ENCODE measurements around the gene KIF21B. TPM values are rescaled to one million over a fixed set of nuclear protein-coding genes. Genes with fewer than 3 reads are reported as not detected.
"Not testable (repeated sequence)": the region's sequence is repeated elsewhere in the genome, so short reads cannot be mapped to it uniquely, and the experiment has no call there.

KIF21B gene
- total RNA-seq, 1 donor from 2014 or later, result 2.6 TPM

- no peak for TF ChIP-seq CTCF (IDR thresholded peaks at IDR 0.05)
- no peak for DNase-seq (ENCODE audit: low spot score)
- H3K36me3 Mint-ChIP-seq (ENCODE audit: low read depth), result no peaks in the 10 kb centered on the region
- H3K27ac Mint-ChIP-seq (ENCODE audit: unreplicated experiment), result no peak overlapping the region
- H3K4me3 Mint-ChIP-seq (ENCODE audit: unreplicated experiment), result no peak overlapping the region
- H3K4me1 Mint-ChIP-seq (ENCODE audit: low read depth), result peaks cover under 1% of the 10 kb centered on the region
- H3K9me3 Mint-ChIP-seq (ENCODE audit: low read depth), result peaks cover 6% of the 10 kb centered on the region
- H3K27me3 Mint-ChIP-seq (ENCODE audit: low read depth), result peaks cover 2% of the 10 kb centered on the region
Observed at GRCh38 chr1:200934676-200935245, 88.8 kb downstream of the KIF21B start.

GRCh38 chr1:200931776-200932175, 91.7 kb downstream of the KIF21B start:
- H3K36me3 Mint-ChIP-seq (ENCODE audit: low read depth), result no peaks in the 10 kb centered on the region
- H3K4me1 Mint-ChIP-seq (ENCODE audit: low read depth), result peaks cover 3% of the 10 kb centered on the region
- TF ChIP-seq CTCF (IDR thresholded peaks at IDR 0.05), result no peak
- no peak for DNase-seq (ENCODE audit: low spot score)
- no peak overlapping the region for H3K27ac Mint-ChIP-seq (ENCODE audit: unreplicated experiment)
- peaks cover 2% of the 10 kb centered on the region for H3K27me3 Mint-ChIP-seq (ENCODE audit: low read depth)
- no peak overlapping the region for H3K4me3 Mint-ChIP-seq (ENCODE audit: unreplicated experiment)
- H3K9me3 Mint-ChIP-seq (ENCODE audit: low read depth), result peaks cover 6% of the 10 kb centered on the region

GRCh38 chr1:200930285-200930684, 93.2 kb downstream of the KIF21B start:
- not testable (repeated sequence) for H3K4me3 Mint-ChIP-seq (ENCODE audit: unreplicated experiment); DNase-seq (ENCODE audit: low spot score); H3K27ac Mint-ChIP-seq (ENCODE audit: unreplicated experiment); H3K9me3 Mint-ChIP-seq (ENCODE audit: low read depth); H3K27me3 Mint-ChIP-seq (ENCODE audit: low read depth); H3K36me3 Mint-ChIP-seq (ENCODE audit: low read depth); H3K4me1 Mint-ChIP-seq (ENCODE audit: low read depth)

- DNase-seq (ENCODE audit: low spot score), result no peak
- H3K27ac Mint-ChIP-seq (ENCODE audit: unreplicated experiment), result no peak overlapping the region
Observed at GRCh38 chr1:200929530-200930278, 93.8 kb downstream of the KIF21B start.

GRCh38 chr1:200925831-200926230, 97.7 kb downstream of the KIF21B start:
- Mint-ChIP-seq H3K36me3 (ENCODE audit: low read depth) (no peaks in the 10 kb centered on the region), H3K4me3 (ENCODE audit: unreplicated experiment) (no peak overlapping the region), H3K9me3 (ENCODE audit: low read depth) (no peaks in the 10 kb centered on the region), H3K4me1 (ENCODE audit: low read depth) (peaks cover 33% of the 10 kb centered on the region), H3K27me3 (ENCODE audit: low read depth) (no peaks in the 10 kb centered on the region), H3K27ac (ENCODE audit: unreplicated experiment) (no peak overlapping the region)
- no peak for TF ChIP-seq CTCF (IDR thresholded peaks at IDR 0.05)
- no peak for DNase-seq (ENCODE audit: low spot score)

More at GRCh38 chr1:200929530-200930278, 93.8 kb downstream of the KIF21B start:
- peaks cover 2% of the 10 kb centered on the region for H3K27me3 Mint-ChIP-seq (ENCODE audit: low read depth)
- peaks cover 10% of the 10 kb centered on the region for H3K4me1 Mint-ChIP-seq (ENCODE audit: low read depth)
- no peaks in the 10 kb centered on the region for H3K36me3 Mint-ChIP-seq (ENCODE audit: low read depth)
- peaks cover 6% of the 10 kb centered on the region for H3K9me3 Mint-ChIP-seq (ENCODE audit: low read depth)
- no peak overlapping the region for H3K4me3 Mint-ChIP-seq (ENCODE audit: unreplicated experiment)
- TF ChIP-seq CTCF (IDR thresholded peaks at IDR 0.05), result no peak

Data from chondrocyte (in vitro differentiated cells).